GM18502 (cell line): ENCODE results near the gene BCDIN3D.

ENCODE experiments used
- ATAC-seq: cut with Tn5 transposase; IDR thresholded peaks from one replicate; pipeline ENCODE4 v1.9.1; 2021; ENCODE audit warnings: mild to moderate bottlenecking; ENCODE audit not compliant: unreplicated experiment, poor library complexity

The BCDIN3D gene

GRCh38 chr12:49823951-49824350 is 19.0 kb downstream of the BCDIN3D start:
- no peak for ATAC-seq

DNA sequence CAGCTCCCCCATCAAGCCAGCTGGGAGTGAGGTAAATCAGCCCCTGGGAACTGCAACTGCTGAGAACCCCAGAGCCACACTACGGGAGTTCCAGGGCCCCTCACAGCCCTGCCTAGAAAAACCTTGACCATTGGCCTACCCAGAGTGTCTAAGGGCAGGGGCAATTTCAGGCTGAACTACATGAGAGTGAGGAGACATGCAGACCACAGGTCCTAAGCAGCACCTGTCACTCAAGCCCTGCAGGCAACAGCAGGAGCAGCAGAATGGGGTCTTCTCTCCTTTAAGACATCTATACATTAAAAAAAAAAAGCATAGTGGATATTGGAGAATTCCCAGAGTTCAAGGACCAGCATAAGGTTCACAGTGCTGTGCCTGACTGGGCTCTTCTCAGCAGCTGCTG is 19.6 kb downstream of the BCDIN3D start:
- no peak for ATAC-seq

DNA sequence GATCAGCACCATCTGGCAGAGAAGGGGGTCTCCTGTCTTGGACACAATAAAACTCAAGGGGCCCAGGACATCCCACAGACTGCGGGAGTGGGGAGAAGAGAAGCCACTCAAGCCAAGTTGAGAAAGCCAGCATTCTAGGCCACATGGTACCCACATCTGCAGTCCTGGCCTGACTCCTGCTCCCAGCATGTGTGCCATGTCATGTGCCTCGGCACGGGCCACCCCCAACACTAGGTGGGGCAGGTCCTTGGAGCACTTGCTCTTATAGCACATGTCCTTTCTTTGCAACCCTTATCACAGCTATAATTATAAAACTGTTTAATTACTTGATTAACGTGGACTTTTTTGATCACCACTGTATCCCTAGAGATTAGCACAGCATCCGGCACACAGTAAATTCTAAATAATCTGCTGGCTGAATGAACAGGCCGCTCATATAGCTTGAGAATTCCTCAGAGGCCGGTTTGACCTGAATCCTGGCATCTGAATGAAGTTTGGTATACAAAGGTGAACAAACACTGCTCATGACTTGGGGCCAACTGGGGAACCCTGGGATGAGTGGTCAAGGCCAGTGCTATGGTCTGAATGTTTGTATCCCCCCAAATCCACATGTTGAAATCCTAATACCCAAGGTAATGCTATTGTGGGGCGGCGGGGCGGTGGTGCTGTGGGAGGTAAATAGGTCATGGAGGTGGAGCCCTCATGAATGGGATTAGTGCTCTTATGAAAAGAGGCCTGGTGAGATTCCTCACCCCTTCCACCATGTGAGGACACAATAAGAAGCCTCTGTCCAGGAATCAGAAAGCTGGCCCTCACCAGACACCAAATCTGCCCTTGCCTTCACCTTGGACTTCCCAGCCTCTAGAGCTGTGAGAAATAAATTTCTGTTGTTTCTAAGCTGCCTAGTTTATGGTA is 21.3 kb downstream of the BCDIN3D start:
- ATAC-seq, result no peak

- no peak for ATAC-seq
These were observed 23.1 kb downstream of the BCDIN3D start for GRCh38 chr12:49819786-49820185.

GRCh38 chr12:49818241-49818895 is 24.5 kb downstream of the BCDIN3D start:
- ATAC-seq, result no peak

DNA sequence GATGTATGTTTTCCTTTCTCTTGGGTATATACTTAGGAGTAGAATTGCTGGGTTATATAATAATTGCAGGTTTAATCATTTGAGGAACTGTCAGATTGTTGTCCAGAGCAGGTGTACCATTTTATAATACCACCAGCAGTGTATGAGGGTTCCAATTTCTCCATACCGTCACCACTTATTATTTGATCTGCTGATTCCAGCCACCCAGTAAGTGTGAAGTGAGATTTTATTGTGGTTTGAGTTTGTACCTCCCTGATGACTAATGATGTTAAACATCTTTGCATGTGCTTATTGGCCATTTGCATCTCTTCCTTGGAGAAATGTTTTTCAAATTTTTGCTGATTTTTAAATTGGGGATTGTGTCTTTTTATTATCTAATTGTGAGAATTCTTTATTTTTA is 29.8 kb downstream of the BCDIN3D start:
- no peak for ATAC-seq

GRCh38 chr12:49811961-49812401 is 30.9 kb downstream of the BCDIN3D start:
- no peak for ATAC-seq

DNA sequence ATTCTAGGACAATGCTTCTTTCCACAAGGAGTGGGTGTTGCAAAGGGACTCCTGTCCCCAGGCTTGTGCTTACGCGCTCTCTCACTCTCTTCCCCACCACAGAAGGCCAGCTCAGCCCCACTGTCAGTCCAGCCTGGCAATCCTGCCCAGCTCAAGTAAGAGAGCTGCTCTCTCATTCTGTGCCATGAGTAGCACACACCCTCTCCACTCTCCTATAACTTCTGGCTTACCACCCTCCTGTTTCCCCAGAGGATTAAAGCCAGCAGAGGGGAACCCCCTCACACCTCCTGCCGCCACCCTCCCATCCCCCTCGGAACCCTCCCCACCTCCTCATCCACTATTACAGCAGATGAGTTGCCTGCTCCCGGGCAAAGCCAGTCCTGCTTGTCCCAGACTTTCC is 31.8 kb downstream of the BCDIN3D start:
- no peak for ATAC-seq

GRCh38 chr12:49809906-49810389 is 33.0 kb downstream of the BCDIN3D start:
- ATAC-seq, result no peak

GRCh38 chr12:49809381-49809905 is 33.5 kb downstream of the BCDIN3D start:
- no peak for ATAC-seq

GRCh38 chr12:49808686-49809380 is 34.1 kb downstream of the BCDIN3D start:
- ATAC-seq, result no peak

DNA sequence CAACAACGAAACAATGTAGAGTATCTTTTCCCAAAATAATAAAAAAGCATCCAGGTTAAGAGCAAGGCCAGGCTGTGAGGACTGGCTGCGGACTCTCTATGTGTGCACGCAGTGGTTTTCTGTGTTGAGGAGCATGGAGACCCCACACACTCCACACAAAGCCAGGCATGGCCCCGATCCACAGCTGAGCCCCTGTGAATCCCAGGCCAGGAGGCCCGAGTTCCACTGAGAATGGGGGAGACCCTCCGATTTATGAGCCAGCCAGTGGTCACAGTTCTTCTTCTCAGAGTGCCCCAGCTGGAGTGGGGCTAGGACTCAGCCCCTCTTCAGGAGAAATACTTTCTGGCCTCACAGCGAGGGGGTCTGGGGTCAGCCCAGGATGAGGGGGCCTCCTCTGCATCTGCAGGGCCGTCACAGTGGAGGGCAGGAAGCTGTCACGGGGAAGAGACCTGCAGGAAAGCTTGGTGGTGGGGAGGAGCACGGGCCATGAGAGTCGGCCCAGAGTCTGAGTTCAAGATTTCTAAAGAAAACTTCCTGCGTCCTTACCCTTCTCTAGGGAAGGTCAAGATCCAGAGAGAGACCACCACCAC is 34.8 kb downstream of the BCDIN3D start:
- ATAC-seq, result no peak

DNA sequence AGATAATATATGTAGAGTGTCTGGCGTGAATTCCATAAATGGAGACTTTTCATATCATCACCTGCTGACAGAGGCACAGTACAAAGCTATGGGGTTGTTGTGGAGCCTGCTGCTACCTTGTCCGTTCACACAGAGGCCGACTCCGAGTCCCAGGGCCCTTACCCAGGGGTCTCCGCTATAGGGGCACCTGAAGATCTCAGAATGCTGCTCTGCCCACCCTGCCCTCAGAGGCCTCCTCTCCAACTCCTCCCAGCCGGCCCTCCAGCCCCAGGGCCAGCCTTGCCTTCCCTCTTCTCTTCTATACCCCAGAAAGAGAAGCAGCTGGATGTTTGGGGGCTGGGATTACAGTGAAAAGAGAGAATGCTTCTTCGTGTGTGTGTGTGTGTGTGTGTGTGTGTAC is 36.0 kb downstream of the BCDIN3D start:
- no peak for ATAC-seq

- no peak for ATAC-seq
These were observed 36.5 kb downstream of the BCDIN3D start for GRCh38 chr12:49806321-49806813.

DNA sequence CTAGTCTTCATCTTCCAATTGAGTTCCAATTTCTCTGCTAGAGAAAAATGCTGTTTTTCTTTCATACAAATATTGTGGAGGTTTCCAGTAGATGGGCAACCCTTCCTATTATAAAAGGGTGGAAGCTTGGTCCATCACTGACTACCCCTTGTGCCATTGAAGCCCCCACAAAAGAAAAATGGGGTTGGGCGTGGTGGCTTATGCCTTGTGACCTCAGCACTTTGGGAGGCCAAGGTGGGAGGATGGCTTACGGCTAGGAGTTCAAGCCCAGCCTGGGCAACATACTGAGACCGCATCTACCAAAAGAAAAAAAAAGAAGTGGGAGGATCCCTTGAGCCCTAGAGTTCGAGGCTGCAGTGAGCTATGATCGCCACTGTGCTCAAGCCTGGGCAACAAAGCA is 37.5 kb downstream of the BCDIN3D start:
- no peak for ATAC-seq

DNA sequence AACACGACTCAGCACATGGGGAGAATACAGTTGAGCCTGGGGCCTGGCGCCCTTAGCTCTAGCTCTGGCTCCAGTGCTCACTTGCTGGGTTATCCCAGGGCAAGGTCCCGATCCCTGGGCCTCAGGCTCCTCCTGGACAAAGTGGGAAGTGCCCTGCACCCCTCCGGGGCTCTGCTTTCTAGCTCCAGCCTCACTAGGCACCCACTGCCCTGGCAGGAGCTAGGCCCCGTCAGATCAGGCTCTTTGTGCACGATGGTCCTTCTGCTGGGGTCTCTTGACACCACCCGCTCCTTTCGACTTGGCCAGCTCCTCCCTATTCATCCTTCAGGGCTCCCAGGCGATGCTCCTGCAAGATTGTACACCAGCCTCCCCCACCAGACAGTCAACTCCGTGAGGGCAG is 38.1 kb downstream of the BCDIN3D start:
- ATAC-seq, result no peak

- no peak for ATAC-seq
These were observed 39.0 kb downstream of the BCDIN3D start for GRCh38 chr12:49803693-49804450.

GRCh38 chr12:49801141-49802063 is 41.5 kb downstream of the BCDIN3D start:
- no peak for ATAC-seq
